Ascending aorta (tissue), 2 donors: Measurements from ENCODE around the gene SCAI. TPM values are rescaled to one million over a fixed set of nuclear protein-coding genes. Genes with fewer than 3 reads are reported as not detected.

Experiments used
- DNase-seq, 2 donors: peaks; one replicate each; pipeline ENCODE4 v3.0.0-alpha.2; 2019; ENCODE audit warnings: low spot score in 2 of 2
- H3K27ac ChIP-seq, 2 donors: fragments of 200-600 bp; sonication (generic); one replicate each; pipeline ENCODE4 v1.5.1; 2016 to 2017; ENCODE audit warnings: mild to moderate bottlenecking in 1 of 2
- H3K27me3 ChIP-seq: fragments of 200-600 bp; sonication (generic); one replicate; pipeline ENCODE4 v1.5.1; 2017
- H3K36me3 ChIP-seq, 2 donors: fragments of 200-600 bp; sonication (generic); one replicate each; pipeline ENCODE4 v1.5.1; 2016
- H3K4me1 ChIP-seq, 2 donors: fragments of 200-600 bp; sonication (generic); one replicate each; pipeline ENCODE4 v1.5.1; 2016 to 2017; ENCODE audit warnings: mild to moderate bottlenecking in 1 of 2
- H3K4me3 ChIP-seq, 2 donors: fragments of 200-600 bp; sonication (generic); one replicate each; pipeline ENCODE4 v1.5.1; 2016 to 2017; ENCODE audit warnings: mild to moderate bottlenecking in 1 of 2
- H3K9me3 ChIP-seq, 2 donors: fragments of 200-600 bp; sonication (generic); one replicate each; pipeline ENCODE4 v1.5.1; 2016
- intact Hi-C: fragments of 100-400 bp; cut with DNase I; formaldehyde crosslinking; loops from one replicate; pipeline ENCODE4 v1.15.1; 2023
- total RNA-seq: library from RNA; depleted of rRNA; stranded (reverse); fragments of >200 nt; gene quantifications from one replicate; pipeline ENCODE4 v1.1.0, GENCODE V29; 2016
- TF ChIP-seq, protein P1 (sequence below), 3 experiments: fragments of 200-600 bp in 2 of 3; fragments of 450-650 bp in 1 of 3; sonication (generic) in 2 of 3; IDR thresholded peaks; one replicate each; pipeline ENCODE4 v1.5.1; 2016 to 2019; ENCODE audit warnings: antibody characterized with exemption in 3 of 3, mild to moderate bottlenecking in 1 of 3, moderate library complexity in 1 of 3

SCAI gene
- 2.4 TPM for total RNA-seq

DNA sequence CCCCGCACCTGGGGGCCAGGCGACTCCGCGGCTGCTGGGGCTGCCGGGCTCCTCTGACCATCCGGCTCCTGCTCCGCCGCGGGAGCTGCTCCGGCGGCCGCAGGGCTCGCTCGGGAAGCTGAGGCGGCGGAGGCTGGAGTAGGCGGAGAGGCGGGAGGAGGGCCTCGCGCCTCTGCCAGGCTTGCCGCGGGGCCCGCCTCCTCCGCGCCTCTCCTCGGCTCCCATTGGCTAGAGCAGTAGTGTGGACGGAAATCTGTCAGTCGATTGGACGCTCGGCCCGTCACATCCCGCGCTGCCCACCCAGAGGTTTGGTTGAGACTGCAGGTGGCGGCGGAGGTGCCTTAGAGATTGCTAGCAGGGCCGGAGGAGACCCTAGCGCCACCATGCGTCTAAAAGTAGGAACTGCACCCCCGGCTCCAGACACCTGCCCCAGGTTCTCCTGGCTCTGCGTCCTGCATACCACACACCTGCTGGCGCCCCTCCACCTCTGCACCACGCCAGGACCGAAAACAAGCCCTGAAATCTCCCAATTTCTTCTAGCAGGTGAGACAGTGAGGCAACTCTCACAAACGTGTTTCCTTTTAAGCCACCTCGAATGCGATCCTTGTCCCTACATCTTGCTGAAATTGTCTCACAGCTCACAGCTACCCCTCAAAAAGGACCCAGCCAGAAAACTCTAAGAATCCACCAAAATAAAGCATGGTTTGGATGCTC is at the start of gene SCAI:
Gene SCAI (minus strand): TSS at position 152 of the 714 bp plus-strand sequence. CDS start 91 bp downstream, at position 61.
- peak; percentile 97 to 100 for DNase-seq
- Histone ChIP-seq H3K27me3 (no peaks in the 10 kb centered on the region), H3K36me3 (no peaks in the 10 kb centered on the region), H3K27ac (peak within 1 kb of the TSS; percentile 56 to 63), H3K9me3 (no peaks in the 10 kb centered on the region), H3K4me1 (peaks cover 0 to 8% of the 10 kb centered on the region in 2 donors), H3K4me3 (peak within 1 kb of the TSS; percentile 76 to 95)
- intact Hi-C loops: loop anchor here (1.0 to 10.0 kb wide), 5 partner anchors 23 to 371 kb away; partner anchors contain the start of genes ARPC5L, GOLGA1, NR6A1 and RPL35
- TF ChIP-seq, protein P1, sequence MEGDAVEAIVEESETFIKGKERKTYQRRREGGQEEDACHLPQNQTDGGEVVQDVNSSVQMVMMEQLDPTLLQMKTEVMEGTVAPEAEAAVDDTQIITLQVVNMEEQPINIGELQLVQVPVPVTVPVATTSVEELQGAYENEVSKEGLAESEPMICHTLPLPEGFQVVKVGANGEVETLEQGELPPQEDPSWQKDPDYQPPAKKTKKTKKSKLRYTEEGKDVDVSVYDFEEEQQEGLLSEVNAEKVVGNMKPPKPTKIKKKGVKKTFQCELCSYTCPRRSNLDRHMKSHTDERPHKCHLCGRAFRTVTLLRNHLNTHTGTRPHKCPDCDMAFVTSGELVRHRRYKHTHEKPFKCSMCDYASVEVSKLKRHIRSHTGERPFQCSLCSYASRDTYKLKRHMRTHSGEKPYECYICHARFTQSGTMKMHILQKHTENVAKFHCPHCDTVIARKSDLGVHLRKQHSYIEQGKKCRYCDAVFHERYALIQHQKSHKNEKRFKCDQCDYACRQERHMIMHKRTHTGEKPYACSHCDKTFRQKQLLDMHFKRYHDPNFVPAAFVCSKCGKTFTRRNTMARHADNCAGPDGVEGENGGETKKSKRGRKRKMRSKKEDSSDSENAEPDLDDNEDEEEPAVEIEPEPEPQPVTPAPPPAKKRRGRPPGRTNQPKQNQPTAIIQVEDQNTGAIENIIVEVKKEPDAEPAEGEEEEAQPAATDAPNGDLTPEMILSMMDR (IDR thresholded peaks at IDR 0.05): peak; percentile 98 to 99 (median 99)

GRCh38 chr9:125190361-125190801 is 47.1 kb upstream of the SCAI start:
- Histone ChIP-seq H3K27me3 (no peaks in the 10 kb centered on the region), H3K9me3 (no peaks in the 10 kb centered on the region), H3K36me3 (no peaks in the 10 kb centered on the region), H3K27ac (peak overlapping the region; percentile 98 to 99), H3K4me3 (peak overlapping the region; percentile 84 to 99), H3K4me1 (peaks cover 9 to 36% of the 10 kb centered on the region in 2 donors)
- no peak for DNase-seq
- intact Hi-C loops: loop anchor here (2.0 kb wide), 2 partner anchors 48 to 50 kb away; partner anchors contain the start of genes HSPA5 and SCAI
- TF ChIP-seq, protein P1 (IDR thresholded peaks at IDR 0.05): no peak

GRCh38 chr9:125189361-125190289 is 46.3 kb upstream of the SCAI start, which contains the start of gene PPP6C:
Gene PPP6C, minus strand, starts transcription at chr9:125189803. Its CDS starts 85 bp downstream, at chr9:125189718.
- H3K27ac ChIP-seq: peak within 1 kb of the TSS; percentile 98 to 99
- no peaks in the 10 kb centered on the region for H3K27me3 ChIP-seq
- peaks cover 9 to 44% of the 10 kb centered on the region in 2 donors for H3K4me1 ChIP-seq
- H3K4me3 ChIP-seq: peak within 1 kb of the TSS; percentile 84 to 99
- TF ChIP-seq, protein P1 (IDR thresholded peaks at IDR 0.05): peak; percentile 53 to 68 (median 60)
- no peaks in the 10 kb centered on the region for H3K36me3 ChIP-seq
- DNase-seq: peak; percentile 80 to 98
- H3K9me3 ChIP-seq: no peaks in the 10 kb centered on the region
- intact Hi-C loops: loop anchor here (1.0 to 2.0 kb wide), 5 partner anchors 11 to 248 kb away; partner anchors contain the start of genes GOLGA1, HSPA5, RABEPK and SCAI

DNA sequence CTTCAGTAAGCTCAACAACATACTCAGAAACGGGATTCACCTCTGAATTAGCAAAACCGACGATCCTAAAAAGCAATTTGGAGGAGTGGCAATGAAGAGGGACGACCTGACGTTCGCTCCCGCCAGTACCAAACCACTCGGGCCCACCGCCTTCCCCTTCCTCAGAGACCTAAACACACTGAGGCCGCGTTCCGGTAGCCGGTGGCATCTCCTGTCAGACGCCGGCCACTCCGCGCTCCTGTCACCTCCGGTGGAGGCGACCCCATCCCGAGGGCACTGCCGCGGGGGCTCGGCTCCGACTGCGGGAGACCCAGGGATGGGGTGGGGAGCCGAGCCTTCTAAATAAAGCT is 45.7 kb upstream of the SCAI start:
- intact Hi-C loops: loop anchor here (1.0 kb wide), 3 partner anchors 11 to 248 kb away; partner anchors contain the start of genes GOLGA1 and RABEPK
- H3K36me3 ChIP-seq: no peaks in the 10 kb centered on the region
- H3K27ac ChIP-seq: peak overlapping the region; percentile 98 to 99
- peak in 1 of 2 donors; percentile 65 for DNase-seq
- TF ChIP-seq, protein P1 (IDR thresholded peaks at IDR 0.05): no peak
- peaks cover 14 to 49% of the 10 kb centered on the region in 2 donors for H3K4me1 ChIP-seq
- H3K27me3 ChIP-seq: no peaks in the 10 kb centered on the region
- peak overlapping the region; percentile 84 to 99 for H3K4me3 ChIP-seq
- no peaks in the 10 kb centered on the region for H3K9me3 ChIP-seq

DNA sequence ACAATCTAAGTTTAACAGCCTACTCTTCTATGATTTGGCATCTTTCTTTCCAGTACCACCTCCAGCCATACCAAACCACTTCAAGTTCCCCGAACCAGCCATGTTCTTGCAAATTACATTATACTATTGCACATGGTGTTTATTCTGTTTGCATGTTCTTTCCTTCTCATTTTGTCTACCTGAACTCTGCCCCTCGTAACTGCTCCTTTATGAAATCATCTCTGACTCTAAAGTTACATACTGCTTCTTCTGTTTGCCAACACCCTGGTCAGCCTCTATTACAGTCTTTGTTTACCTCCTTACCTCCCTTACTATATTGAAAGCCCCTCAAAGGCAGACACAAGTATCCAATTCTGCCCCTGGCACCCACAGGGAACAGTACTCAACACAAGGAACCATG is 40.2 kb upstream of the SCAI start:
- intact Hi-C loops: no loop called here
- peak overlapping the region; percentile 78 to 83 for H3K27ac ChIP-seq
- TF ChIP-seq, protein P1 (IDR thresholded peaks at IDR 0.05): no peak
- H3K4me3 ChIP-seq: peak overlapping the region in 1 of 2 donors; percentile 20
- no peaks in the 10 kb centered on the region for H3K27me3 ChIP-seq
- no peaks in the 10 kb centered on the region for H3K9me3 ChIP-seq
- no peaks in the 10 kb centered on the region for H3K36me3 ChIP-seq
- H3K4me1 ChIP-seq: peaks cover 19 to 46% of the 10 kb centered on the region in 2 donors
- no peak for DNase-seq
